ENCODE results near the gene GLOD5. TPM values are rescaled to one million over a fixed set of nuclear protein-coding genes. Genes with fewer than 3 reads are reported as not detected.

GLOD5 gene
- total RNA-seq, 1 donor from 2014 or later, result not detected

- H3K27ac Mint-ChIP-seq, result peak overlapping the region; percentile 5
- no peaks in the 10 kb centered on the region for H3K27me3 ChIP-seq
- H3K36me3 ChIP-seq, result no peaks in the 10 kb centered on the region
- H3K9me3 ChIP-seq (ENCODE audit: low read depth), result no peaks in the 10 kb centered on the region
- peak overlapping the region; percentile 6 for H3K4me3 Mint-ChIP-seq
- no peaks in the 10 kb centered on the region for H4K20me1 ChIP-seq (ENCODE audit: low read depth)
- H3K4me2 ChIP-seq, result no peak overlapping the region
- no peak overlapping the region for H3K4me3 ChIP-seq
- H3K4me1 Mint-ChIP-seq, result peaks cover 5% of the 10 kb centered on the region
- H3K9ac ChIP-seq, result no peak overlapping the region
- H2AFZ ChIP-seq (replicated peaks), result no peak overlapping the region
- H3K27ac ChIP-seq, result no peak overlapping the region
- H3K9me3 Mint-ChIP-seq, result peaks cover 5% of the 10 kb centered on the region
- no peaks in the 10 kb centered on the region for H3K36me3 Mint-ChIP-seq
- H3K79me2 ChIP-seq (ENCODE audit: low read depth), result no peaks in the 10 kb centered on the region
- no peak for TF ChIP-seq CTCF (IDR thresholded peaks at IDR 0.05)
- no peak for TF ChIP-seq EZH2phosphoT487 (IDR thresholded peaks at IDR 0.05)
- no peak for TF ChIP-seq EZH2 (IDR thresholded peaks at IDR 0.05)
- no peak for DNase-seq (ENCODE audit: low spot score)
- no peaks in the 10 kb centered on the region for H3K4me1 ChIP-seq
- H3F3A ChIP-seq (ENCODE audit: low read depth), result no peaks in the 10 kb centered on the region
- peaks cover 12% of the 10 kb centered on the region for H3K27me3 Mint-ChIP-seq (ENCODE audit: insufficient read depth, low read depth)
Measured at GRCh38 chrX:48794340-48794910, 32.9 kb downstream of the GLOD5 start.

DNA sequence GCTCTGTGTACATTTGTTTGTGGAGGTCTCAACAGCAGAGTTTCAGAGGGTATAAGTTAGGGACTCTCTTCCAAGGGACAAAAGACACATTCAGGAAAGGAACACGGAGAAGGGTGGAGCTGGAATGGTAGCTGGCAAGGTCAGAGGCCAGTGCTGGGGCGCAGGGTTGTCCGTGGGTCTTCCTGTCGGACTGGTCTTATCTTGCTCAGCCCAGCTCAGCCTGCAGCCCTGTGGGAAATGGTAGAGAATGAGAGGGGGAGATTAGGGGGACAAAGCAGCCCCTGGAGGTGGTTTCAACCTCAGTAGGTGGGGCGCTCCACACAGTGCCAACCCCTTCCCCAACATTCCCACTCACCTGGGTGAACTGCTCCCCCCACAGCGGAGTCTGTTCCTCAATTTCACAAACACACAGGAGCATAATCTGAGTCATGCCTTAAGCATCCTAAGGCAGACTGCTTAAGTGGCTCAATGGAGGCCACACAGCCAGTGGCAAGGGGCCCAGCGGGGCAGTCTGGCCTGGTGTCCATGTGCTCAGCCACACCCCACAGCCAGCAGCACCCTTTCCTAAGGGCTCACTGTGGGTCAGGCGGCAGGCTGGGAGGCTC is 33.5 kb downstream of the GLOD5 start:
- H3K9me3 Mint-ChIP-seq, result peaks cover 5% of the 10 kb centered on the region
- H3K36me3 Mint-ChIP-seq, result no peaks in the 10 kb centered on the region

GRCh38 chrX:48798318-48798717 is 36.8 kb downstream of the GLOD5 start:
- Histone ChIP-seq H3K4me2 (no peak overlapping the region), H3K9ac (no peak overlapping the region), H3K27me3 (no peaks in the 10 kb centered on the region), H3F3A (ENCODE audit: low read depth) (peaks cover 17% of the 10 kb centered on the region), H3K36me3 (no peaks in the 10 kb centered on the region), H3K4me1 (no peaks in the 10 kb centered on the region), H3K9me3 (ENCODE audit: low read depth) (no peaks in the 10 kb centered on the region), H3K4me3 (no peak overlapping the region), H3K27ac (no peak overlapping the region), H4K20me1 (ENCODE audit: low read depth) (no peaks in the 10 kb centered on the region), H3K79me2 (ENCODE audit: low read depth) (peaks cover 5% of the 10 kb centered on the region), H2AFZ (replicated peaks) (no peak overlapping the region)
- Mint-ChIP-seq H3K27me3 (ENCODE audit: insufficient read depth, low read depth) (peaks cover 17% of the 10 kb centered on the region), H3K9me3 (peaks cover 12% of the 10 kb centered on the region), H3K27ac (no peak overlapping the region), H3K4me3 (no peak overlapping the region), H3K36me3 (no peaks in the 10 kb centered on the region), H3K4me1 (peaks cover 11% of the 10 kb centered on the region)
- DNase-seq (ENCODE audit: low spot score), result no peak
- TF ChIP-seq EZH2phosphoT487 (IDR thresholded peaks at IDR 0.05) (no peak), CTCF (IDR thresholded peaks at IDR 0.05) (no peak), EZH2 (IDR thresholded peaks at IDR 0.05) (no peak)

More for the DNA sequence above, 33.5 kb downstream of the GLOD5 start:
- H2AFZ ChIP-seq (replicated peaks), result no peak overlapping the region
- no peaks in the 10 kb centered on the region for H3K27me3 ChIP-seq
- no peaks in the 10 kb centered on the region for H3K4me1 ChIP-seq
- no peaks in the 10 kb centered on the region for H4K20me1 ChIP-seq (ENCODE audit: low read depth)
- H3K79me2 ChIP-seq (ENCODE audit: low read depth), result no peaks in the 10 kb centered on the region
- no peaks in the 10 kb centered on the region for H3K9me3 ChIP-seq (ENCODE audit: low read depth)
- H3K9ac ChIP-seq, result no peak overlapping the region
- TF ChIP-seq EZH2phosphoT487 (IDR thresholded peaks at IDR 0.05) (no peak), EZH2 (IDR thresholded peaks at IDR 0.05) (no peak), CTCF (IDR thresholded peaks at IDR 0.05) (no peak)
- H3K4me1 Mint-ChIP-seq, result peaks cover 5% of the 10 kb centered on the region
- no peaks in the 10 kb centered on the region for H3K36me3 ChIP-seq
- H3K4me3 ChIP-seq, result no peak overlapping the region
- H3K4me3 Mint-ChIP-seq, result no peak overlapping the region
- H3K27ac Mint-ChIP-seq, result no peak overlapping the region
- no peak overlapping the region for H3K4me2 ChIP-seq
- no peaks in the 10 kb centered on the region for H3F3A ChIP-seq (ENCODE audit: low read depth)
- no peak for DNase-seq (ENCODE audit: low spot score)
- H3K27me3 Mint-ChIP-seq (ENCODE audit: insufficient read depth, low read depth), result peaks cover 12% of the 10 kb centered on the region
- no peak overlapping the region for H3K27ac ChIP-seq

Measured in neural progenitor cell (in vitro differentiated cells).